ENCODE data around the gene EMC7.

DNA sequence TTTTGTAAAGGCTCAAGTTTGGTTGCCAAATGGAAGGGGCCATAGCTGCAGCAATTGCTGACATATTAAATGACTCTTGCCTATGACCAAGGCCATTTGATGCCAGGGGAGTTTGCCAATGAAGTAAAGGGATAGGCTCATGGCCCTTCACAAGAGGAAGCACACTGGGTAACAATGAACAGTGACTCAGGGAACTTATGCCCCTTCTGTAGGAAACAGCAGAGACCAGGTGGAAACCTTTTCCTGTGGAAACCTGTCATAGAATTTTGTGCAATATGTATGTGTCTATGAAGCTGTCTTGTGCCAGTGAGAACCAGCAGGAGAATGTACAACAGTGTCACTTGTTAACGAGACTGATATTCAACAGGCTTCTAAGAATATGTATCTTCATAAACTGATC, 37.2 kb downstream of the EMC7 start:
- TF ChIP-seq, protein P1, sequence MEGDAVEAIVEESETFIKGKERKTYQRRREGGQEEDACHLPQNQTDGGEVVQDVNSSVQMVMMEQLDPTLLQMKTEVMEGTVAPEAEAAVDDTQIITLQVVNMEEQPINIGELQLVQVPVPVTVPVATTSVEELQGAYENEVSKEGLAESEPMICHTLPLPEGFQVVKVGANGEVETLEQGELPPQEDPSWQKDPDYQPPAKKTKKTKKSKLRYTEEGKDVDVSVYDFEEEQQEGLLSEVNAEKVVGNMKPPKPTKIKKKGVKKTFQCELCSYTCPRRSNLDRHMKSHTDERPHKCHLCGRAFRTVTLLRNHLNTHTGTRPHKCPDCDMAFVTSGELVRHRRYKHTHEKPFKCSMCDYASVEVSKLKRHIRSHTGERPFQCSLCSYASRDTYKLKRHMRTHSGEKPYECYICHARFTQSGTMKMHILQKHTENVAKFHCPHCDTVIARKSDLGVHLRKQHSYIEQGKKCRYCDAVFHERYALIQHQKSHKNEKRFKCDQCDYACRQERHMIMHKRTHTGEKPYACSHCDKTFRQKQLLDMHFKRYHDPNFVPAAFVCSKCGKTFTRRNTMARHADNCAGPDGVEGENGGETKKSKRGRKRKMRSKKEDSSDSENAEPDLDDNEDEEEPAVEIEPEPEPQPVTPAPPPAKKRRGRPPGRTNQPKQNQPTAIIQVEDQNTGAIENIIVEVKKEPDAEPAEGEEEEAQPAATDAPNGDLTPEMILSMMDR (conservative IDR thresholded peaks at IDR 0.05 in 1 of 2, IDR thresholded peaks at IDR 0.05 in 1 of 2; ENCODE audit: extremely low read depth in 1 of 2, insufficient read depth in 1 of 2, low read depth in 1 of 2, low read length in 2 of 2): no peak
- no peak for TF ChIP-seq EZH2 (IDR thresholded peaks at IDR 0.05; ENCODE audit: borderline replicate concordance, low read length)
